GM18951 (cell line): ENCODE measurements around the gene TDRKH.

ENCODE experiments used
- POLR2A ChIP-seq: IDR thresholded peaks from 4 replicates; pipeline ENCODE4 v1.6.1; 2011; ENCODE audit warnings: mild to moderate bottlenecking; ENCODE audit not compliant: insufficient read length, insufficient read depth; ENCODE audit errors: extremely low read depth
- in situ Hi-C: fragments of 300-500 bp; cut with MboI; formaldehyde crosslinking; loops from one replicate; pipeline ENCODE4 v1.12.0; 2022; ENCODE audit warnings: low sequenced_read_pairs, mixed read lengths, inconsistent platforms; ENCODE audit not compliant: unreplicated experiment

The TDRKH gene

DNA sequence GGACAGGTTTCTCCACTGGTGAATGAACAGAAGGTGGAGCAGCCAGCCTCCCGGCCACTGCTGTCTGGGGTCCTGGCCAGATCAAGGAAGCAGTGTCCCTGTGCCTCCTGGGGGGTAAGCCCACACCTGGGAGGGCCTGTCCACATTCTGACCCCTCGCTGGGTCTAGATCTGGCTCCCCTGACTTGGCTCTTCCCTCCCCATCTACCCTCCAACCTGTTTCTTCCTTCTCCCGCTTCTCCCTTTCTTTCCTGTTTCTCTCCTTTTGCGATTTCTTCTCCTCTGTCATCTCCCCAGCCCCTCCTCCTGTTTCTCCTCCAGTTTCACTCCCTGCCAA is 40.9 kb upstream of the TDRKH start:
- TF ChIP-seq POLR2A, result no peak
- in situ Hi-C loops, result loop anchor here (25.0 kb wide), 1 partner anchor 244 kb away; no protein-coding TSS in a partner anchor

DNA sequence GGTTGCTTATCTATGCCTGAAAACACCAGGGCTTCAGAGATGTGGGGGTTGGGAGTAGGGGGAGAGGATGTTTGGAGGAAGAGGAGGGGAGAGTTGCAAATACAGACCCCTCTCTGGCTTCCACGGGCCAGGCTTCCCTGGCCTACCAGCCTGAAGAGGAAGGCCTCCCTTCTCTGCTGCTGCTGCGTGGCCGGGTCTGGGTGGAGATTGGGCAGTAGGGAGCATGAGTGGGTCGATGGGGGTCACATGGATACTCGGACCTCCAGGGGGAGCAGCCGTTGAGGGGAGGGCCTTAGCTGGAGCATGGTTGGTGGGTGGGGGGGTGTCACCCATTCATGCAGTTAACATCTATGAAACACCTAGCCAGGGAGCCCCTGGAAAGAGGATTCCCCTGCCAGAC is 39.8 kb upstream of the TDRKH start:
- TF ChIP-seq POLR2A, result no peak
- in situ Hi-C loops, result loop anchor here (25.0 kb wide), 1 partner anchor 243 kb away; no protein-coding TSS in a partner anchor

DNA sequence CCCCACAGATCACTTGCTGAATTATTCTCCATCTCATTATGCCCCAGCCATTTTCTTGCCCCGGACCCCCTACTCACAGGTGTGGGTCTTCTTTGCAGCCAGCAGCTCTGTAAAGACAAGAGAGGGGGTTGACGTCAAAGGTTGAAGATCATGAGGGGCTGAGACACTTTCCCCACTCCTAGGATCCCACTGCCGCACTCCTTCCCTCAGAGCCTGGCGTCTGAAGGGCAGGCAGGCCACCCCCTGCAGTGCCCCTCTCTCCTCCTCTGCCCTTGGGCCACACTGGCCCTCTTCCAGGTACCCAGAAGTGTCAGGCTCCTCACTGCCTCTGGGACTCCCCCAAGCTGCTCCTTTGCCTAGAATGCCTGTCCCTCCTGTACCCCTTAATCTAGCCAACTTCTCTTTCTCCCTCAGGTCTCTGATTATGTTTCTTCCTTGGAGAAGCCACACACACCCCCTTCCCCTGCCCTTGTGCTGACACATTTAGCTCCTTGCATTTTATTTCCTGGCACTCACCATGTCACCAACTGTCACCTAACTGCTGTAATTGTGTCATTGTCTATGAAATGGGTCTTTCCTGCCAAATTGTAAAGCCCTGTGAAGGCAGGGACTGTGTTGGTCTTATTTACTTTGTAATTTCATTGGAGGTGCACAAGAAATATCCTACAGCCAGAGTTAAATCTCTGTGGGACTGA is 39.2 kb upstream of the TDRKH start:
- in situ Hi-C loops, result loop anchor here (25.0 kb wide), 1 partner anchor 242 kb away; no protein-coding TSS in a partner anchor
- no peak for TF ChIP-seq POLR2A

DNA sequence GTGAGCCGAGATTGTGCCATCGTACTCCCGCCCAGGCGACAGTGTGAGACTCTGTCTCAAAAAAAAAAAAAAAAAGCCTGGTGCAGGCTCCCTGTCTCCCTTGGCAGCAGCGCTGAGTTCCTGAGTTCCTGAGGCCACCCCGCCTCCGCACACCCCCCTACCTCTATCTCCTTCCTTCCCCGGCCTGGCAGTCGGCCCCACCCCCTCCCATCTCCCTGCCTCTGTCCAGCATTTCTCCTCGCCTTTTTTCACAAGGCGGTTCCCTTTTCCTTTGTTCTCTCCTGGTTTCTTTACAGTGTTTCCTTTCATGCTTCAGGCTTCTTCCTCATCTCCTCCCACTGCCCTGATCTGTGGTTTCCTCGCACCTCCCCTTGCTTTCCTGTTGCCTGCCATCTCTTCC is 38.6 kb upstream of the TDRKH start:
- TF ChIP-seq POLR2A, result no peak
- in situ Hi-C loops, result loop anchor here (25.0 kb wide), 1 partner anchor 242 kb away; no protein-coding TSS in a partner anchor

DNA sequence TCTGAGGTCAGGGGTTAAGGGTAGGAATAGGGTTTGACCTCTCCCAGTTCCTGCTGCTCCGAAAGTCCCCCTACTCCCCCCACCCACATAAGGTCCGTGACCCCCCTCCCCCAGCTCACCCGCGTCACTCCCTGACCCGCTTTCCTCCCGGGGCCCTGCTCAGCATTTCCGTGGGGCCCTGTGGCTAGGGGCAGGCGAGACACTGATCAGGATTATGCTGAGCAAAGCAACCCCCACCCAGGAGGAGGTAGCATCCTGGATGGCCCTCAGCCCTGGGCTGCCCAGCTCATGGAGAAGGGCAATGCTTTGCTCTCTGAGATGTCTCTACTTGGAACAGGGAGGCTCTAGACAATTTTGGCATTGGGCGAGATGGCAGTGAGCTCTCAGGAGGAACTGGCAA is 37.6 kb upstream of the TDRKH start:
- TF ChIP-seq POLR2A, result no peak
- in situ Hi-C loops, result loop anchor here (25.0 kb wide), 1 partner anchor 241 kb away; no protein-coding TSS in a partner anchor

DNA sequence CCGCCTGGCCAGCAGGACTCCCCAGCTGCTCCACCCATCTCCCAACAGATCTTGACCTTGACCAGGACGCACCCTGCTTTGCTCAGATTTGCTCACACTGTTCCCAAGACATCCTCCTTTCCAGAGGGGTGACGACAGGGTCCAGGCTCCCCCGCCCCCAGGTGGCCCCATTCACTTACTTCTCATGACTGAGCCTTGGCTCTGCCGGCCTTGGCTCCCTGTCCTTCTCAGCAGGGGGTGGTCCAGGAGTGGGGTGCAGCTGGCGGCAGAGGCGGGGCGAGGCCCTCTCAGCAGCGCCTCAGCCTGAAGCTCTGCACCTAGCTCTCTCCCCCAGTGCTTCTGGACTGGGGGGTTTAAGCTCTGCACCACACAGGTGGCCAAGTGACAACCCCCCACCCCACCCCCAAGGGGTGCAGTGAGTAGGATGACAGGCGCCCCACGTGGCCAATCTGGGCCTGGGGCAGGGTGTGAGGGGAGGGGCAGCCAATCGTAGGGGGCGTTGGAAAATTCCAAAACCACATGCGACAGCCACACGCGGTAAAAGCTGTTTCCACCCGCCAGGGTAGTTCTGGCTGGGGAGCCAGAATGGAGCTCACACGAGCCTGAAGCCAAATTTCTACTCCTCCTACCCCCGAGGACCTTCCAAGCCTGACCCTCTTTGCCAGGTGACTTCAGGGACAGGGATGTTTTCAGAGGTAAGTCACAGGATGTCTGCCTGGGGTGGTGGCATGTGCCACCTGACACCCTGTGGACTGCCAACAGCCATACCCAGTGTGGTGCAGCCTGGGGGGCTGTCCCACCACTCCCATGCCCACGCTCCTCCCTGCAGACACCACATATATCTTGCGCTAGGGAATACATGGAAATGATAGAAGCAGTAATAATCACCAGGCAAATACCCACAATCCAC is 35.7 kb upstream of the TDRKH start:
- in situ Hi-C loops, result loop anchor here (25.0 kb wide), 1 partner anchor 239 kb away; no protein-coding TSS in a partner anchor
- no peak for TF ChIP-seq POLR2A

DNA sequence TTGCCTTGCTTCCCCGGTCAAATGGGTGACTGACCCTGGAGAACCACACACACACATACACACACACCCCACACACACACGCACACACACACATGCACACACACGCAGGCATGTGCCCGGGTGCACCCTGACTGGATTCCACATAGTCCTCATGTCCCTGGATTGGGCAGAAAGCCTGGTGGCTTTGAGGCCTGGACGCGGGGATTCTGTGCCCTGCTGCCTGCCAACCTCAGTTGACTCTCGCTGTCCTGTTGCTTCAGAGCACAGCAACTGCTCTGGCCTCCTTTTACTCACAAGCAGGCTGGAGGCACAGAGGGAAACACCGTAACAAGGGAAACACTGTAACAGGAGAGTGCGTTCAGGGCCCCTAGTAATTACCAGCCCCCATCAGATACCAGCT is 34.9 kb upstream of the TDRKH start:
- TF ChIP-seq POLR2A, result no peak
- in situ Hi-C loops, result loop anchor here (25.0 kb wide), 1 partner anchor 238 kb away; no protein-coding TSS in a partner anchor

DNA sequence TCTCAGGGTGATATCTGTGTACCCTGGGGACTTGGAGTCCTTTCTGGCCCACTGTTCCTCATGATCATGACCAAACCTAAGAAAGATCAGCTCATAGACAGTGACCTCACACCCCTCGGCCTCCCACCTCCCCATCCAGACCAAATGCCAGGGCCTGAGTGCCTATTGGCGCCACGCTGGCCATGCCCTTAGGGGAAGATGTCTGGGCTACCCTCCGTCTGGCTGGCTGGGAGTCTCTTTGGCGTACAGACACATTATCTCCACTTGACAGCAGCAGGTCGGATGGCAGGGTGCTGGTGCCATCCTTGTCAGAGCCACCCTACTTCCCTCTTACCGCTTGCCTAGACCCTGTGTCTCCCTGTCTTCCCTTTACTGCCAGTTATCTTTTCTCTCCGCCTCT is 32.9 kb upstream of the TDRKH start:
- TF ChIP-seq POLR2A, result no peak
- in situ Hi-C loops, result no loop called here

DNA sequence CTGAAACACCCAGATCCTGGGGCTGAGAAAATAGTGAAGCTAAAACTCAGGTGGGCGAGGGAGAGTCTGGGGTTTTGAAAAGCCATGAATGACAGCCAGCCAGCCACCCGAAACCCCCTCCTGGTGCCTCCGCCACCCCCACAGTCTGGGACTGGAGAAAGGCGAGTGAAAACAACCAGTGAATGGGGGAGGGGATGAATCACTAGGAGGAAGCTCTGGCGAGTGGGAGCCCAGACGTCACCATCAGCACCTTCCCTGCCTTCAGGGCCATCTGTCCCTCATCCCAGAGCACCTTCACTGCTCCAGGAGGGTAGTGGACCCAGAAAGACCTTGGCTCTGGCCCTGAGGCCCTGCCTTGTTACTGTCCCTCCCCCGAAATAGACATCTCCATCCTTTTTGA is 32.1 kb upstream of the TDRKH start:
- in situ Hi-C loops, result no loop called here
- no peak for TF ChIP-seq POLR2A

DNA sequence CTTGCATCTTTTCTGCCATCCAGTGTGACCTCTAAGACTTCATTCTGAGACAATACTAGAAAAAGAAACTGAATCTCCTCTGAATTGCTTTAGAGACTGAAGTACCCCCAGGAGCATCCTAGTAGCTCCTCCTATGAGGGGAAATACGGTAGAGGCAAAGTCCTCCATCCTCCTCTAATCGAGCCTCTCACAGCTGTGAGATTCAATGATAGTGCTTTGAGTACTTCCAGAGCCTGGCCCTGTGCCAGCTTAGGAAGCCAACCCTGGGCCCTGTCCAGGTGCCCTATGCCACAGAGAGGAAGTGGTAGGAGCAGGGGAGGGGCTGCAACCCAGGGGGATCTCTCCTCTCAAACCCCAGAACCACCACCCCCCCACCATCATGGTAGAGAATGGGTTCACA is 30.6 kb upstream of the TDRKH start:
- no peak for TF ChIP-seq POLR2A

DNA sequence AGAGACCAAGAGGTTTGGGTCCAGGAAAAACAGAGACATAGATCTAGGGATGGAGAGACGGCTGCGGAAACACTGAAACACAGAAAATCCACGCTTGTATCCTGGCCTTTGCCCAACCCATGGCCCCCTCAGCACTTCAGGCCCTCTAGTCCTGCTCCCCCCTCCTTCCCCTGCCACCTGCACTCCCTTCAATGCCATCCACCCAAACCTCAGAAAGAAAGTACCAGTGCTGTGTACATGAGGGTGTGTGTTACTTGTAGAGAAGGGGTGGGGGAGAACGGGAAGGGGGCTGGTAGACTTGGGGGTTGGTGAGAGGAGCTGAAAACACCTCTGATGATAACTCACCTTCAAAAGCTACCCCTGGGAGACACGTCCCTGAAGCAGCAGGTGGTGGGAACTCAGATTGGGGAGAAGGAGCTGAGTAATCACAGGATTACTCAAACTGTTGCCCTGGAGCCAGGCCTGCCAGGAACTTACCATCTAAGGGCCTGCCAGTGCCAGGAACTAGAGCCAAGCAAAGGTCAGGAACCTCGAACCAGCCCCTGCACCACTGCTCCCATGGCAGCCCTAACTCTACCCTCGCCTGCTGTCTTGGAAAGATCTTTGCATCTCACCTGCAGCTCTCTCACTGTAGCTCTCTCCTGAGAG is 29.8 kb upstream of the TDRKH start:
- in situ Hi-C loops, result no loop called here

More for the DNA sequence above, 30.6 kb upstream of the TDRKH start:
- in situ Hi-C loops, result no loop called here

DNA sequence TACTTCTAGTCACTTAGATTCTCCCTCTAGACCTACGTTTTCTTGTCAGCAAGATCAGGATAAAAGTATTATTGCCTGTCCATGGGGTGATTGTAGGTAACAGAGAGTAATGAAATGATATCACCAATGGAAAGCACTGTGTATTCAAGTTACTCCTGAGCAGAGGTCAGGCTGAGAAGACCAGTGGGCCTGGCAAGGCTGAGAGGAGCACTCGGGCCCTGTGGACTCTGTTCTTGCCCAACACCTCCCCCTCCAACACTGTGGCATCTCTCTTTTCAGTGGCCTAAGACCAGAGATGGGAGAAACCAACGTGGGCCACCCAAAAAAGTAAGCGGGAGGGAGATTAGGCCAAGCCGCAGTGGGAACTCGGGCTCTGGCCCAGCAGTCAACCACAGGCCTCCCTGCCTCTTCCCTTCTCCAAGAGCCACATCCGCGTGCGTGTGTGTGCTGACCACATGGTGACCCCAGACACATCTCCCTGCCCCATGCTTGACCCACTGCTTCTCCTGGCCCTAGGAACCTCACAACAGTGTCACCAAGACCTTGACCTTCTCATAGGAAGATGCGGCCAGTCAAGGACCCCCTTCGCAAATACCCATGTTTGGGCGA is 29.0 kb upstream of the TDRKH start:
- TF ChIP-seq POLR2A, result no peak
- in situ Hi-C loops, result no loop called here

More for the DNA sequence above, 29.8 kb upstream of the TDRKH start:
- TF ChIP-seq POLR2A, result no peak

DNA sequence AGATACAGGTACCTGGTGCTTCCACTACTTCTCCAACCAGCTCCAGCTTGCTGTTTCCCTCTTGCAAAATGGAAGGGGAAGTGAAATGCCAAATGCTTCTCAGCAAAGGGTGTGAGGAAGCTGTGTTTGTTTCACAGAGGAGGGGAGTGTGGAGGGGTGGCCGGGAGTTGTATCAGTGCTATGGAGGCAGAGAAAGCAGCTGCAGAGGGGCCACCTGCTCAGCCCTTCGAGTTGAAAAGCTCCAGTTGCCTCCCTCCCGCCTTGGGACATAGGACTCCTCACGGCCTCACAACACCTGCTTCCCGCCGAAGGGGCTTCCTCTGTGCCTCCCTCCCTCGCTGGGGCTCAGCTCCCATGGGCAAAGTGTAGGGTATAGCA is 27.0 kb upstream of the TDRKH start:
- TF ChIP-seq POLR2A, result no peak
- in situ Hi-C loops, result no loop called here
